H1 (cell line): ENCODE data around the gene C15orf62. TPM values are rescaled to one million over a fixed set of nuclear protein-coding genes. Genes with fewer than 3 reads are reported as not detected.

ENCODE experiments used
- CTCF ChIA-PET: fragments of 300-600 bp; sonication (Branson Sonifier 250); formaldehyde crosslinking; loops from one replicate; lab custom pipeline; 2021; ENCODE audit not compliant: partially characterized antibody; lab: Charles Lee
- POLR2A ChIA-PET: fragments of 300-600 bp; sonication (Branson Sonifier 250); formaldehyde crosslinking; loops from one replicate; lab custom pipeline; 2021; ENCODE audit warnings: inconsistent platforms; ENCODE audit not compliant: partially characterized antibody; lab: Charles Lee
- DNase-seq, 2 experiments: peaks; one replicate each; pipeline versions ENCODE4 v3.0.0 to v3.0.0-alpha.2; 2010 to 2022; ENCODE audit warnings: low spot score in 2 of 2, low read depth in 1 of 2, mixed read lengths in 1 of 2
- FAIRE-seq: peaks from 2 replicates; lab custom pipeline; 2011; peaks lifted over from hg19 to GRCh38; lab: Jason Lieb, UNC
- H2AFZ ChIP-seq: 2 replicates; pipeline ENCODE4 v1.8.1; 2012; ENCODE audit warnings: low read length, inconsistent platforms
- H2AK5ac ChIP-seq: 2 replicates; pipeline ENCODE4 v1.6.1; 2013; ENCODE audit warnings: low read depth, low read length
- H2BK120ac ChIP-seq: replicated peaks from 2 replicates; pipeline ENCODE3; 2013; ENCODE audit warnings: low read depth, low read length, inconsistent platforms
- H2BK12ac ChIP-seq: 2 replicates; pipeline ENCODE4 v1.6.1; 2013; ENCODE audit warnings: low read depth, low read length
- H2BK15ac ChIP-seq: 2 replicates; pipeline ENCODE4 v1.6.1; 2013; ENCODE audit warnings: low read length
- H2BK20ac ChIP-seq: 2 replicates; pipeline ENCODE4 v1.6.1; 2013; ENCODE audit warnings: low read length
- H2BK5ac ChIP-seq: 2 replicates; pipeline ENCODE4 v1.6.1; 2013; ENCODE audit warnings: low read depth, low read length
- H3K14ac ChIP-seq: 2 replicates; pipeline ENCODE4 v1.6.1; 2013; ENCODE audit warnings: inconsistent platforms; ENCODE audit not compliant: insufficient read length
- H3K18ac ChIP-seq: 2 replicates; pipeline ENCODE4 v1.6.1; 2013; ENCODE audit warnings: low read length; ENCODE audit errors: extremely low read depth
- H3K23ac ChIP-seq: 2 replicates; pipeline ENCODE4 v1.6.1; 2013; ENCODE audit warnings: inconsistent platforms; ENCODE audit not compliant: insufficient read length
- H3K23me2 ChIP-seq: 2 replicates; pipeline ENCODE4 v1.6.1; 2013; ENCODE audit warnings: low read depth, low read length
- H3K27ac ChIP-seq: 2 replicates; pipeline ENCODE4 v1.6.1; 2011; ENCODE audit warnings: low read depth, low read length, inconsistent platforms
- H3K27me3 ChIP-seq, 4 experiments: replicated peaks in 1 of 4; 1 replicate in 1 of 4; 2 replicates in 3 of 4; pipeline versions ENCODE4 v1.6.1 to v1.8.1; 2011 to 2013; ENCODE audit warnings: low read length in 3 of 4, mild to moderate bottlenecking in 3 of 4, inconsistent platforms in 2 of 4, mixed read lengths in 2 of 4, moderate library complexity in 1 of 4; ENCODE audit not compliant: control insufficient read depth in 3 of 4, insufficient read depth in 3 of 4; ENCODE audit errors: extremely low read depth in 1 of 4
- H3K36me3 ChIP-seq, 4 experiments: 2 replicates each; pipeline versions ENCODE4 v1.6.1 to v1.8.1; 2011 to 2013; ENCODE audit warnings: mild to moderate bottlenecking in 4 of 4, low read length in 3 of 4, moderate library complexity in 2 of 4, control low read depth in 1 of 4, inconsistent platforms in 1 of 4; ENCODE audit not compliant: insufficient read depth in 4 of 4, control insufficient read depth in 2 of 4
- H3K4ac ChIP-seq: replicated peaks from 2 replicates; pipeline ENCODE3; 2013; ENCODE audit warnings: low read length, low read depth, mixed read lengths, inconsistent platforms; ENCODE audit not compliant: insufficient read length
- H3K4me1 ChIP-seq, 4 experiments: replicated peaks in 1 of 4; 1 replicate in 1 of 4; 2 replicates in 3 of 4; pipeline versions ENCODE4 v1.6.1 to v1.8.1; 2011 to 2013; ENCODE audit warnings: low read length in 3 of 4, inconsistent platforms in 2 of 4, mixed read lengths in 1 of 4; ENCODE audit not compliant: insufficient read depth in 4 of 4, control insufficient read depth in 3 of 4
- H3K4me2 ChIP-seq, 2 experiments: 2 replicates each; pipeline versions ENCODE4 v1.6.1 to v1.8.1; 2011 to 2013; ENCODE audit warnings: low read depth in 2 of 2, low read length in 2 of 2, control low read depth in 1 of 2, inconsistent platforms in 1 of 2, mild to moderate bottlenecking in 1 of 2; ENCODE audit not compliant: insufficient read depth in 1 of 2
- H3K4me3 ChIP-seq, 4 experiments: fragments of 200-600, 300-600 bp in 1 of 4; sonication (generic), shearing (Covaris generic), sonication (Bioruptor Twin) in 1 of 4; 2 replicates each; pipeline versions ENCODE4 v1.5.1 to v1.8.1; 2011 to 2016; ENCODE audit warnings: low read length in 4 of 4, low read depth in 3 of 4, control low read depth in 2 of 4, inconsistent platforms in 2 of 4, mild to moderate bottlenecking in 2 of 4, mixed read lengths in 1 of 4, moderate library complexity in 1 of 4; ENCODE audit not compliant: insufficient read depth in 2 of 4; ENCODE audit errors: extremely low read depth in 1 of 4
- H3K56ac ChIP-seq: replicated peaks from 2 replicates; pipeline ENCODE3; 2013; ENCODE audit warnings: low read depth, mild to moderate bottlenecking, mixed read lengths, low read length, inconsistent platforms; ENCODE audit not compliant: insufficient read length
- H3K79me1 ChIP-seq: 2 replicates; pipeline ENCODE4 v1.6.1; 2013; ENCODE audit warnings: low read depth, low read length, control low read depth
- H3K79me2 ChIP-seq, 2 experiments: 2 replicates each; pipeline versions ENCODE4 v1.6.1 to v1.8.1; 2012 to 2013; ENCODE audit warnings: low read length in 2 of 2, mild to moderate bottlenecking in 2 of 2, inconsistent platforms in 1 of 2; ENCODE audit not compliant: insufficient read depth in 2 of 2, control insufficient read depth in 1 of 2
- H3K9ac ChIP-seq, 4 experiments: replicated peaks in 1 of 4; 1 replicate in 1 of 4; 2 replicates in 3 of 4; pipeline versions ENCODE4 v1.6.1 to v1.8.1; 2011 to 2013; ENCODE audit warnings: low read depth in 3 of 4, low read length in 3 of 4, control low read depth in 2 of 4, mild to moderate bottlenecking in 2 of 4, moderate library complexity in 2 of 4, inconsistent platforms in 1 of 4; ENCODE audit errors: extremely low read depth in 1 of 4
- H3K9me3 ChIP-seq, 2 experiments: 2 replicates each; pipeline versions ENCODE4 v1.6.1 to v1.8.1; 2012 to 2013; ENCODE audit warnings: mild to moderate bottlenecking in 2 of 2, moderate library complexity in 2 of 2, control low read depth in 1 of 2, inconsistent platforms in 1 of 2, low read depth in 1 of 2, low read length in 1 of 2, mixed read lengths in 1 of 2; ENCODE audit not compliant: insufficient read depth in 2 of 2
- H4K20me1 ChIP-seq, 2 experiments: replicated peaks in 1 of 2; 2 replicates each; pipeline versions ENCODE3 to v1.8.1; 2011 to 2013; ENCODE audit warnings: inconsistent platforms in 2 of 2, low read length in 2 of 2, mild to moderate bottlenecking in 1 of 2; ENCODE audit not compliant: insufficient read depth in 2 of 2, control insufficient read depth in 1 of 2
- H4K5ac ChIP-seq: 2 replicates; pipeline ENCODE4 v1.6.1; 2013; ENCODE audit warnings: low read length, low read depth, mixed read lengths, inconsistent platforms; ENCODE audit not compliant: insufficient read length
- H4K8ac ChIP-seq: 2 replicates; pipeline ENCODE4 v1.8.0; 2013; ENCODE audit warnings: mild to moderate bottlenecking, moderate library complexity, low read length, inconsistent platforms; ENCODE audit not compliant: insufficient read depth; ENCODE audit errors: extremely low read depth
- H4K91ac ChIP-seq: replicated peaks from 2 replicates; pipeline ENCODE3; 2013; ENCODE audit warnings: low read length, mixed read lengths, inconsistent platforms; ENCODE audit not compliant: insufficient read length
- ASH2L ChIP-seq: fragments of 200-600, 300-600 bp; sonication (generic); IDR thresholded peaks from one replicate; pipeline ENCODE4 v1.7.1; 2017; ENCODE audit warnings: low read length
- ATF2 ChIP-seq: IDR thresholded peaks from 2 replicates; pipeline ENCODE4 v1.6.1; 2012; ENCODE audit warnings: low read length, inconsistent platforms
- BACH1 ChIP-seq: IDR thresholded peaks from 2 replicates; pipeline ENCODE4 v1.6.1; 2012; ENCODE audit warnings: low read length, improper control_type of control experiment
- EGR1 ChIP-seq: IDR thresholded peaks from 2 replicates; pipeline ENCODE4 v1.6.1; 2011; ENCODE audit warnings: low read depth, low read length, borderline replicate concordance
- EZH2 ChIP-seq: fragments of 200-600 bp; sonication (generic); IDR thresholded peaks from 2 replicates; pipeline ENCODE4 v1.7.1; 2012; ENCODE audit warnings: low read depth, mild to moderate bottlenecking, moderate library complexity, low read length, inconsistent platforms; ENCODE audit not compliant: severe bottlenecking
- RNF2 ChIP-seq: fragments of 200-900, 300-1000 bp; sonication (generic); IDR thresholded peaks from 2 replicates; pipeline ENCODE4 v1.7.1; 2016; ENCODE audit warnings: borderline replicate concordance, low read depth, mild to moderate bottlenecking, antibody characterized with exemption, low read length; ENCODE audit not compliant: poor library complexity, severe bottlenecking; ENCODE audit errors: missing control alignments
- SP1 ChIP-seq: IDR thresholded peaks from 2 replicates; pipeline ENCODE4 v1.6.1; 2011; ENCODE audit warnings: low read depth, low read length
- SP4 ChIP-seq: IDR thresholded peaks from 2 replicates; pipeline ENCODE4 v1.6.1; 2012; ENCODE audit warnings: low read length, inconsistent platforms
- SRF ChIP-seq: IDR thresholded peaks from 2 replicates; pipeline ENCODE4 v1.6.1; 2011; ENCODE audit warnings: mild to moderate bottlenecking, low read depth, low read length, moderate library complexity
- USF2 ChIP-seq: IDR thresholded peaks from 2 replicates; pipeline ENCODE4 v1.6.1; 2011; ENCODE audit warnings: low read length, improper control_type of control experiment
- YY1 ChIP-seq: IDR thresholded peaks from 2 replicates; pipeline ENCODE4 v1.6.1; 2011; ENCODE audit warnings: low read depth, mild to moderate bottlenecking, low read length
- WGBS, 2 experiments: shearing (Covaris generic) in 1 of 2; methylation state at CpG; one replicate each; pipeline versions ENCODE4 v1.1.6 to v1.1.7; 2013 to 2015; ENCODE audit warnings: low lambda C conversion rate in 2 of 2, mixed read lengths in 2 of 2, inconsistent platforms in 1 of 2, low coverage in 1 of 2, missing lambda C conversion rate in 1 of 2; ENCODE audit not compliant: insufficient replicate concordance in 2 of 2, insufficient coverage in 1 of 2, insufficient read length in 1 of 2; ENCODE audit errors: extremely low coverage in 1 of 2, missing lambda C conversion rate in 1 of 2; 5-methylcytosine and 5-hydroxymethylcytosine counted together
- polyA plus RNA-seq, 7 experiments: library from polyadenylated mRNA; depleted of rRNA in 3 of 7; stranded (reverse) in 5 of 7; unstranded in 2 of 7; fragments of >200 nt in 5 of 7; fragments of 200-250 nt in 2 of 7; gene quantifications; 1 replicate in 5 of 7; 2 replicates in 1 of 7; 4 replicates in 1 of 7; pipeline versions ENCODE4 v1.2.1 to v1.2.3, GENCODE V29; 2011 to 2013; ENCODE audit warnings: missing spikeins in 2 of 7, mixed read lengths in 2 of 7
- total RNA-seq: library from RNA; stranded (reverse); fragmentation: NEBNext Ultra II Directional; extraction: Animal tissue kit (Norgen Biotek cat#: 25700); gene quantifications from 2 replicates; pipeline ENCODE4 v1.2.1, GENCODE V29; 2021

The C15orf62 gene
- total and polyA plus RNA-seq, 2 of the 8 experiments (the other 6 are each of a cell fraction or from before 2014, with no cell fraction given) = 0.06 to 0.56 TPM

GRCh38 chr15:40776537-40777141, 6.9 kb downstream of the C15orf62 start:
- Histone ChIP-seq H2BK15ac (no peak overlapping the region), H3K23me2 (no peaks in the 10 kb centered on the region), H3K9me3 (no peaks in the 10 kb centered on the region), H2BK12ac (no peak overlapping the region), H3K27ac (no peak overlapping the region), H2BK20ac (no peak overlapping the region), H2AK5ac (no peak overlapping the region), H3K14ac (no peak overlapping the region), H3K4me3 (no peak overlapping the region), H3K18ac (no peak overlapping the region), H2BK5ac (no peak overlapping the region), H3K56ac (no peak overlapping the region), H3K9ac (no peak overlapping the region), H3K23ac (no peak overlapping the region), H4K8ac (no peak overlapping the region), H4K20me1 (peaks cover 0 to 3% of the 10 kb centered on the region in 2 experiments), H4K5ac (no peak overlapping the region), H4K91ac (no peak overlapping the region), H3K4me2 (no peak overlapping the region), H3K36me3 (peaks cover 0 to 20% (median 6%) of the 10 kb centered on the region in 4 experiments; a peak in 4 of 8 replicates), H3K27me3 (no peaks in the 10 kb centered on the region), H2AFZ (no peak overlapping the region), H3K79me2 (no peaks in the 10 kb centered on the region), H3K79me1 (no peaks in the 10 kb centered on the region), H3K4ac (no peak overlapping the region), H2BK120ac (no peak overlapping the region), H3K4me1 (no peaks in the 10 kb centered on the region)
- FAIRE-seq = no peak
- ChIA-PET POLR2A (interaction anchor here (0.7 to 1.6 kb wide), 2 partner anchors 10 to 13 kb away, joined by 3 to 4 read pairs; no protein-coding TSS in a partner anchor), CTCF (interaction anchor here (0.7 to 1.7 kb wide), 8 partner anchors 9 to 141 kb away, joined by 3 to 10 read pairs (median 4); no protein-coding TSS in a partner anchor)
- DNase-seq = no peak
- WGBS, 2 experiments = 93% methylated on average over 11 of the region's 11 CpGs; no CpG with 5 or more reads in 1 of the 2 experiments
- TF ChIP-seq SP1 (no peak), EZH2 (no peak), ASH2L (no peak), USF2 (no peak), ATF2 (no peak), YY1 (no peak), SP4 (no peak), RNF2 (no peak), EGR1 (no peak), SRF (no peak), BACH1 (no peak)
